Activated T-cell treated with anti-CD3 and anti-CD28 coated beads, Interleukin-2, amount 50 U/mL, for 24 hours (primary cell): Measurements from ENCODE around the gene KASH5.
A peak's percentile ranks its signal among the peaks of the same experiment; 100 is the strongest.
"Not testable (repeated sequence)": the region's sequence is repeated elsewhere in the genome, so short reads cannot be mapped to it uniquely, and the experiment has no call there.

ENCODE experiments used
- DNase-seq: peaks from one replicate; pipeline ENCODE4 v3.0.0-alpha.2; 2020
- H3K27ac Mint-ChIP-seq: 2 replicates; pipeline ENCODE4 v1.8.0; 2020; ENCODE audit warnings: mild to moderate bottlenecking, mixed read lengths
- H3K27me3 Mint-ChIP-seq: 2 replicates; pipeline ENCODE4 v1.8.0; 2020; ENCODE audit warnings: mixed read lengths
- H3K36me3 Mint-ChIP-seq: 2 replicates; pipeline ENCODE4 v1.8.0; 2020; ENCODE audit warnings: low read depth, mixed read lengths
- H3K4me1 Mint-ChIP-seq: 2 replicates; pipeline ENCODE4 v1.8.0; 2020; ENCODE audit warnings: low read depth, mixed read lengths
- H3K4me3 Mint-ChIP-seq: 2 replicates; pipeline ENCODE4 v1.8.0; 2020; ENCODE audit warnings: mild to moderate bottlenecking, moderate library complexity, mixed read lengths
- H3K9me3 Mint-ChIP-seq: 2 replicates; pipeline ENCODE4 v1.8.0; 2020; ENCODE audit warnings: mixed read lengths

KASH5 gene

DNA sequence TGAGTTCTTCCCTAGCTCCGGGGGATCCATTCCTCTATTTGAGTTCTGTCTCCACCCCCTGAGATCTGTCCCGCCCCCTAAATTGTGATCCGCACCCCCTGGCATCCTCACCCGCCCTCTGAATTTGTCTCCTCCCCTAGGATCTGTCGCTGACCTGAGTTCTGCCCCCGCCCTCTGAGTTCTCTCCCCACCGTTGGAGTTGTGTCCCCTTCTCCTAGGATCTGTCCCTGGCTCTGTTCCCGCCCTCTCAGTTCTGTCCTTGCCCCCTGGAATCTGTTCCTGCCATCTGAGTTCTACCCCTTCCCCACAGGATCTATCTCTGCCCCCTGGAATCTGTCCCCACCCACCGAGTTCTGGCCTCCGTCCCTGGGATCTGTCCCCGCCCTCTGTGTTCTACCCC, 54.3 kb downstream of the KASH5 start:
- DNase-seq = no peak
- Mint-ChIP-seq H3K4me3 (peak overlapping the region; percentile 79), H3K36me3 (peaks cover 16% of the 10 kb centered on the region), H3K27ac (no peak overlapping the region), H3K9me3 (no peaks in the 10 kb centered on the region), H3K4me1 (peaks cover 33% of the 10 kb centered on the region), H3K27me3 (peaks cover 51% of the 10 kb centered on the region)

DNA sequence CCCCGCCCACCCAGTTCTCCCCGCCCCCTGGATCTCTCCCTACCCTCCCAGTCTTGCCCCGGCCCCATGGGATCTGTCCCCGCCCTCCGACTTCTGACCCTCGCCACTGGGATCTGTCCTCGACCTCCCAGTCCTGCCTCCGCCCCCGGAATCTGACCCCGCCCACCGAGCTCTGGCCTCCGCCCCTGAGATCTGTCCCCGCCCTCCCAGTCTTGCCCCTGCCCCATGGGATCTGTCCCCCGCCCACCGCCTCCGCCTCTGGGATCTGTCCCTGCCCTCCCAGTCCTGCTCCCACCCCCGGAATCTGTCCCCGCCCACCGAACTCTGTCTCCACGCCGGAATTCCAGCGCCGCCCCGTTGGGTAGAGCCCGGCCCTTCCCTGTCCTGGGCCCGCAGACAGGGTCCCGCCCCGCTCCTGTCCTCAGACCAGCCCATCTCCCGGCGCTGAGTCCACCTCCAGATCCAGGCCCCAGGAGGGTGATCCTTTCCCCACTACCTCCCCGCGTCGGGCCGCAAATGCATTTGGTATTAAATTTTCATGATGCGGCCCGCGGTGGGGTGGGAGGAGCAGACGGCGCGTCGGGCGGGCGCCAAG, 54.8 kb downstream of the KASH5 start:
- Mint-ChIP-seq H3K4me3 (peak overlapping the region; percentile 79), H3K4me1 (peaks cover 36% of the 10 kb centered on the region), H3K9me3 (no peaks in the 10 kb centered on the region), H3K27ac (peak overlapping the region; percentile 94), H3K27me3 (peaks cover 45% of the 10 kb centered on the region), H3K36me3 (peaks cover 21% of the 10 kb centered on the region)
- peak; percentile 70 for DNase-seq

DNA sequence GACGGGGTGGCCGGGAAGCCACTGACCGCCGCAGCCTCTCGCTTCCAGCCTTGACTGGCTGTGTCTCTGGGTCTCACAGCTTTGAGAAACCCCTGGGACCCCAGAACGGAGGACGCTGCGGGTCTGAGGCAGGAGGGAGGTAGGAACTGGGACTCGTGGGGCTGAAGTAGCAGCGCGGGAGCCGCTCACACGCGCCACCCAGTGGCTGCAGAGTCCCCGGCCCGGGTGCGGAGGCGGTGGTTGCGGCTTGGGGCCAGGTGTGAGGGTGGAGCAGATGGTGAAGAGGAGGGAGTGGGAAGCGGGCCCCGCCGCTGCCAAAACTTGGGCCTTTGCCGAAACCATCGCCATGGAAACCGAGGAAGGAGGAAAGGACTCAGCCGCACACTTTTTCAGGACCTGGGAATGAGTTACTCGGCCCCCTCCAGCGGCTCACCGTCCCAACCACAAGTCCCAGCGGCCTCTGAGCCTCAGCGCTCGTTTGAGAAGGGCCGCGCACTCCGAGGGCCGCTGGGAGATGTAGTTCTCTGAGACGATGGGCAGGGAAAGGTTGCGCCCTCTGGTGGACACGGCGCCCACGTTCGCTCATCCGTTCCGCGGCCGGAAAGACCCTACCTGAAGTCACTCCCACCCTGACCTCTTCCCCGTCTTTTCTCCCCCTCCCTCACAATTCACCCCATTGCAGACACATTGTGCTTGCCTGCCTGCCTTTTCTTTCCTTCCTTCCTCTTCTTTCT, 55.5 kb downstream of the KASH5 start:
- Mint-ChIP-seq H3K27me3 (peaks cover 39% of the 10 kb centered on the region), H3K36me3 (peaks cover 27% of the 10 kb centered on the region), H3K27ac (peak overlapping the region; percentile 94), H3K9me3 (no peaks in the 10 kb centered on the region), H3K4me3 (peak overlapping the region; percentile 79), H3K4me1 (peaks cover 42% of the 10 kb centered on the region)
- DNase-seq = peak; percentile 97

DNA sequence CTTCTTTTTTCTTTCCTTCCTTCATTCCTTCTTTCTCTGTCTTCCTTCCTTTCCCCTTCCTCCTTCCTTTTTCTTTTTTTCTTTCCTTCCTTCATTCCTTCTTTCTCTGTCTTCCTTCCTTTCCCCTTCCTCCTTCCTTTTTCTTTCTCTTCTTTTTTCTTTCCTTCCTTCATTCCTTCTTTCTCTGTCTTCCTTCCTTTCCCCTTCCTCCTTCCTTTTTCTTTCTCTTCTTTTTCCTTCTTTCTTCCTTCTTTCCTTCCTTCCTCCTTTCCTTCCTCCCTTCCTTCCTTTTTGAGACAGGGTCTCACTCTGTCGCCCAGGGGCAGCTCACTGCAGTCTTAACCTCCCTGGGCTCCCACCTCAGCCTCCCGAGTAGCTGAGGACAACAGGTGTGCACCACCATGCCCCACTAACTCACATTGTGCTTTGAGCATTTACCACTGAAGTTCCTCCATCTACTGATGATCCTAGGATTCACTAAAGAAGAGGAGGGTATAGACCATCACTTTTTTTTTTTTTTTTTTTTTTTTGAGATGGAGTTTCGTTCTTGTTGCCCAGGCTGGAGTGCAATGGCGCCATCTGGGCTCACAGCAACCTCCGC, 56.2 kb downstream of the KASH5 start:
- Mint-ChIP-seq H3K27me3 (peaks cover 34% of the 10 kb centered on the region), H3K36me3 (peaks cover 34% of the 10 kb centered on the region), H3K27ac (peak overlapping the region; percentile 94), H3K4me3 (peak overlapping the region; percentile 79), H3K4me1 (peaks cover 47% of the 10 kb centered on the region)
- H3K9me3 Mint-ChIP-seq, DNase-seq: not testable (repeated sequence)

DNA sequence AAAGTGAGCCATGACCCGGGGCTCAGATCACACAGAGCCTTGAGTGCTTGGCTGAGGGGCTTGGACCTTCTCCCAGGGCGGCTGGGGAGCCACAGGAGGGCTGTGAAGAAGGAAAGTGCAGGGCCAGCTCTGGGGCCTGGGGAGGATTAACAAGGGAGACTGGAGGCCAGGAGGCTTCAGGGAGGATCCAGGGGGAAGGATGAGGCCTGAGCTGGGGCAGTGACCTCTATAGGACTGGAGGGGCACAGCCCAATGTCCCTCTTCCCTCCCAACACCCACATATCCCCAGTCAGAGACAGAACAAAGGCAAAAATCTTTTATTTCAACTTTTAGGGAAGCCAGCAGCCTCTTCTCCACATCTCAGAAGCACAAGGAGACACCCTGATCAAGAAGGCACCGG, 57.9 kb downstream of the KASH5 start:
- Mint-ChIP-seq H3K4me1 (peaks cover 55% of the 10 kb centered on the region), H3K36me3 (peaks cover 51% of the 10 kb centered on the region), H3K27ac (no peak overlapping the region), H3K27me3 (peaks cover 16% of the 10 kb centered on the region), H3K4me3 (no peak overlapping the region), H3K9me3 (no peaks in the 10 kb centered on the region)
- DNase-seq = no peak

DNA sequence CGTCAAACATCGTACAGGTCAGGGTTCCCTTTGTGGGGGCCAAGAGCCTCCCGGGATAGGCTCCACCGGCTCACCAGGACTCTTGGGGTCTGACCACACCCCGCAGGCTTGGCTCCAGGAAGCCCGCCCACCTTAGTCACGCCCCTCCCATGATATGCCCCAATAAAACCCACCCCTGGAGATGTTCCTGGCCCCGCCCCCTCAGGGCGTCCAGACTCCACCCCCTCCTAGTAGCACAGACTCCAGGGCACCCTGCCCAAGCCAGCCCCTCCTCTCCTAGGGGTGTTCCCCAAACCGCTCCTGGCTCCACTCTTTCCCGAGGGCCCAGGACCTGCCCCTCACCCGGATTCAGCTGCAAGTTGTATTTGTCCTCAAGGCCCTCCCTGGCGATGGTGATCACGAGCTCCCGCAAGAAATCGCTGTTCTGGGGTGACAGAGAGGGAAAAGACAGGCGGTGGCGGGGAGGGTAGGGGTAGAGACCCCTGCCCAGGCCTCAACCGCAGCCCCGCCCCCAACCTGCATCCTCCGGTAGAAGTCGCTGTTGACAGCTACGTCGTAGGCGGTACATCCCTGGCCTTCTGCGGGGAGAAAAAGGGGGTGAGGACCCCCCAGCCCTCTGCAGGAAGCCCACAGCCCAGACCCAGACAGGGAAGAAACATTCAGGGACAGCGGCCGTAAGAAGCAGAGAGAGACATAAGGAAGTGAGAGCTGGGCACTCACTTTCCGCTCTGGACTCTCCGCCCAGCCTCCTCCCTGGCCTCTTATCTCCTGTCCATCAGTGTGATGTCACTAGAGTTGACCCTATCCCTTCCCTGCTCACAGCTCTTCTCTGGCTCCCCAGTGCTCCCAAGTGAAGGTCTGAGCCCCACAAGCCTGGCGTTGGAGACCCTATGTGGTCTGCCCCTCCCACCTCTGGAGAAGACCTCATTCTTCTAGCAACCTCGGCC, 59.7 kb downstream of the KASH5 start:
- peaks cover 53% of the 10 kb centered on the region for H3K4me1 Mint-ChIP-seq
- no peak for DNase-seq
- no peaks in the 10 kb centered on the region for H3K9me3 Mint-ChIP-seq
- H3K27ac Mint-ChIP-seq = peak overlapping the region; percentile 48
- H3K36me3 Mint-ChIP-seq = peaks cover 58% of the 10 kb centered on the region
- no peak overlapping the region for H3K4me3 Mint-ChIP-seq
- peaks cover under 1% of the 10 kb centered on the region for H3K27me3 Mint-ChIP-seq

DNA sequence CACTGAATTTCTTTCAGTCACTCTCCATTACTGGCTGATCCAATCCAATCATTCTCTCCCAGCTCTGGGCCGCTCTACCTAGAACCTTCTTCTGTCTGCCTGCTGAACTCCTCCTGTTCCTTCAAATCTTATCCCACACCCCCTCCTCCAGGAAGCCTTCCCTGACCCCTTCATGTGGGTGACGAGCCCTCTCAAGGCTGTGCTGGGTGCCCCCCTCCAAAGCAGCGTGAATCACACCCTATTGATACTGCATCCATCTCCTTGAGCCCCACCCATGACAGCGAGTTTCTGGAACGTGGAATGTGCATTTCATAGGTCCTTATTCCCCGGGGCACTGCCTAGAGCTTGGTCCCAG, 60.4 kb downstream of the KASH5 start:
- H3K36me3 Mint-ChIP-seq = peaks cover 62% of the 10 kb centered on the region
- DNase-seq = no peak
- no peak overlapping the region for H3K4me3 Mint-ChIP-seq
- H3K9me3 Mint-ChIP-seq = no peaks in the 10 kb centered on the region
- peak overlapping the region; percentile 48 for H3K27ac Mint-ChIP-seq
- H3K27me3 Mint-ChIP-seq = no peaks in the 10 kb centered on the region
- peaks cover 53% of the 10 kb centered on the region for H3K4me1 Mint-ChIP-seq

DNA sequence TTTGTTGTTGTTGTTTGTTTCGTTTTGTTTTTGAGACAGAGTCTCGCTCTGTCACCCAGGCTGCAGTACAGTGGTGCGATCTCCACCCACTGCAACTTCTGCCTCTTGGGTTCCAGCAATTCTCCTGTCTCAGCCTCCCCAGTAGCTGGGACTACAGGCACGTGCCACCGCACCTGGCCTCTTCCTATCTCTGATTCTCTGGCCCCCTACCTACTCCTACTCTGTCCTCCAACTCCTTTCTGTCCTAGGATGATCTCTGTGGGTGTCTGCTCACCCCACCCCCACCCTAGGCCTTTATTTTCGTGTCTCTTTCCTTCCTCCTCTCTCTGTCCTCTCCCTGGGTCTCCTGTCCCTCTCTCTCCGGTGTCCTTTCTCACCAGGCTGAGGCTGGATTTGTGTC, 62.4 kb downstream of the KASH5 start:
- H3K4me3 Mint-ChIP-seq = peak overlapping the region; percentile 99
- no peaks in the 10 kb centered on the region for H3K9me3 Mint-ChIP-seq
- H3K27ac Mint-ChIP-seq = peak overlapping the region; percentile 99
- peaks cover 74% of the 10 kb centered on the region for H3K36me3 Mint-ChIP-seq
- H3K4me1 Mint-ChIP-seq = peaks cover 57% of the 10 kb centered on the region
- H3K27me3 Mint-ChIP-seq = no peaks in the 10 kb centered on the region
- DNase-seq = no peak

DNA sequence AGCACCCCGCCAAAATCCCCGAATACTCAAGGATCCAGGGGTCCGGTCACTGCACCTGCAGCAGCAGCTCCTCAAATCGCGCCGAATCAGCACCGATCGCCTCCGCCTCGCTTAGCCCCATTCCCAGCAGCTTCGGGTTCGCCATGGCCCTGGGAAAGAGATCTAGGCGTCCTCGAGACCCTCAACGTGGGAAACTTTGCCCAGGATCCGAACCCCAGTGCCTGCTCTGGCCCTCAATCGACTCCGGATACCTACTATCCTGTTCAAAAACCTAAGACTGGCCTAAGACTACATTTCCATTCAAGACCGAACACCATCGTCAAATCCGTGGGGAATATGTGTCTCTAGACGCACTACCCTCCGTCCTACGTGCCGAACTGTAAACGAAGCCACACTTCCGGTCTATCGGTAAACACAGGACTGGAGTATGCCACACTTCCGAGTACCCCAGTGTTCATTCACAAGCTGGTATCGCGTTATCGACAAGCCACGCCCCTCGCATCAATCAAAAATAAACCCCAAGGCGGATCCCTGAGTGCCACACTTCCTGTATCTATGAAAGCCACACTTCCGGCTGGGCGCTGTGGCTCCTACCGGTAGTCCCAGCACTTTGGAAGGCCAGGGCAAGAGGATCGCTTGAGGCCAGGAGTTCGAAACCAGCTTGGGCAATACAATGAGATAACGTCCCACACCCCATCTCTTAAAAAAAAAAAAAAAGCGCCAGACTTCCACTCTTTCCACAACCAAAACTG, 63.6 kb downstream of the KASH5 start, which contains the start of gene PIH1D1:
Gene PIH1D1, minus strand, starts transcription at position 385 of the 752 bp plus-strand sequence. Its CDS starts 240 bp downstream, at position 145.
- no peaks in the 10 kb centered on the region for H3K27me3 Mint-ChIP-seq
- H3K4me1 Mint-ChIP-seq = peaks cover 65% of the 10 kb centered on the region
- H3K36me3 Mint-ChIP-seq = peaks cover 76% of the 10 kb centered on the region
- no peaks in the 10 kb centered on the region for H3K9me3 Mint-ChIP-seq
- peak within 1 kb of the TSS; percentile 99 for H3K4me3 Mint-ChIP-seq
- DNase-seq = peak; percentile 91
- peak within 1 kb of the TSS; percentile 99 for H3K27ac Mint-ChIP-seq

DNA sequence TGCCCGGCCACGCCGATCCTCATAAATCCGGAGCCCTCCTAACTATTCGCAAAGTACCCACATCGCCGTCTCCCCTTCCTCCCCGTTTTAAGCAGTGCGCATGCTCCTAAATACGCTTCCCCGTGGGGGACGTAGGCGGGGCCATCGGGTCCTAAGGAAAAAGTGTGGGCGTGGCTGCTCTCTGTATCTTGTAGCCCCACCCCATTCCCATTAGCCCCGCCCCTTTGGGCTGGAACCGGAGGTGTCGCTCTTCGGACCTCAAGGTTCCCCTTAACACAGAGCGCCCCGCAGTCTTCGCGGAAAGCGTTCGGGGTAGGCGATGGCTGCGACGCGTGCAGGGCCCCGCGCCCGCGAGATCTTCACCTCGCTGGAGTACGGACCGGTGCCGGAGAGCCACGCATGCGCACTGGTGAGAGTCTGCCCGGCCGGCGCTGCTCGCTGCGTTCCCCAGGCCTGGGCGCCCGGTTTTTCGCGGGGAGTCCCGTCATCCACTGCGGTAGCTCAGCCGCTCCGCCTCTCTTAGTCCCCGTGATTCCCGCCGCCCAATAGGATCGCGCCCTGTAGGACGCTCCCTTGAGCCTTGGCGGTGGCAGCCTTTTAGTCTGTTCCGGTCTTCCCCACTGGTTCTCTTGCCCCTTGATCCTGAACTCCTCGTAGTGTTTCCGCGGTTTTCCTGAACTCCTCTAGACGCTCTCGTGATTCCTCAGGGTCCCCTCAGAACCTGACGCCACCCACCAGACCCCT, 65.1 kb downstream of the KASH5 start, which contains the start of gene ALDH16A1:
Gene ALDH16A1, plus strand, starts transcription at position 213 of the 744 bp plus-strand sequence. Its CDS starts 107 bp downstream, at position 320.
- Mint-ChIP-seq H3K4me1 (peaks cover 66% of the 10 kb centered on the region), H3K36me3 (peaks cover 71% of the 10 kb centered on the region), H3K27me3 (no peaks in the 10 kb centered on the region), H3K4me3 (peak within 1 kb of the TSS; percentile 99), H3K9me3 (no peaks in the 10 kb centered on the region), H3K27ac (peak within 1 kb of the TSS; percentile 99)
- peak; percentile 98 for DNase-seq

DNA sequence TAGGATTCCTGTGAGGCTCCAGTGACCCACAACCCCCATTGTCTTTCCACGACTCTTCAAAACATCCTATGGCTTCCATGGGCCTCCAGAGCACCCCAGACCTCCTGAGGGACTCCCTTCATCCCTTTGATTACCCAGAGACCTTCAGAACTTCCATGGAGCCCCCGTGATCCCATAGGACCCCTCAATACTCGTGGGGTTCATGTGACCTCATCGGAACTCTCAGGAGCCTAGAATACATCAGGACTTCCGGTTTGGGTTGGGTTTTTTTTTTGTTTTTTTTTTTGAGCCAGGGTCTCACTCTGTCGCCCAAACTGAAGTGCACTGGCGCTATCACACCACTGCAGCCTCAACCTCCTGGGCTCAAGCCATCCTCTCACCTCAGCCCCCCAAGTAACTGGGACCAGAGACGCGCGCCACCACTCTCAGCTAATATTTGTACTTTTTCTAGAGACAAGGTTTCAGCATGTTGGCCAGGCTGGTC, 65.8 kb downstream of the KASH5 start:
- H3K36me3 Mint-ChIP-seq = peaks cover 66% of the 10 kb centered on the region
- no peaks in the 10 kb centered on the region for H3K9me3 Mint-ChIP-seq
- H3K27ac Mint-ChIP-seq = peak overlapping the region; percentile 99
- peak overlapping the region; percentile 99 for H3K4me3 Mint-ChIP-seq
- H3K4me1 Mint-ChIP-seq = peaks cover 61% of the 10 kb centered on the region
- no peak for DNase-seq
- H3K27me3 Mint-ChIP-seq = no peaks in the 10 kb centered on the region

DNA sequence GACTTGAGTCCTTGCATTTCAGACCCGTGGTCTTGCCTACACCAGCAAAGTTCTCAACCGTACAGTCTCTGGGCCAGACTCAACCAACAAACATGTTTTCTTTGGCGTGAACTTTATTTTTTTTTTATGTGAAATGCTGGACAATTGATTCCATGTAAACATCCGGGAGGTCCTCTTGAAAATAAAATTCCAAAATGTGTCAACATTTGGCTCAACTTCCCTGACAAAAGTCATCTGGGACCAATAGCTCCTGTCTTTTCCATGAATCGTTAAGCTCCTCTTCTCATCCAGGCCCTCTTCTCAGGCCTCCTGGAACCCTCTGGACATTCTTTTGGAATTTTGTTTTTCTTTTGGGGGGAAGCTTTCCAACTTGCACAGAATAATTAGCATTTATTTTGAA, 67.7 kb downstream of the KASH5 start:
- peaks cover 65% of the 10 kb centered on the region for H3K36me3 Mint-ChIP-seq
- H3K27ac Mint-ChIP-seq = no peak overlapping the region
- DNase-seq = no peak
- H3K4me1 Mint-ChIP-seq = peaks cover 46% of the 10 kb centered on the region
- no peaks in the 10 kb centered on the region for H3K9me3 Mint-ChIP-seq
- H3K27me3 Mint-ChIP-seq = no peaks in the 10 kb centered on the region
- H3K4me3 Mint-ChIP-seq = no peak overlapping the region

DNA sequence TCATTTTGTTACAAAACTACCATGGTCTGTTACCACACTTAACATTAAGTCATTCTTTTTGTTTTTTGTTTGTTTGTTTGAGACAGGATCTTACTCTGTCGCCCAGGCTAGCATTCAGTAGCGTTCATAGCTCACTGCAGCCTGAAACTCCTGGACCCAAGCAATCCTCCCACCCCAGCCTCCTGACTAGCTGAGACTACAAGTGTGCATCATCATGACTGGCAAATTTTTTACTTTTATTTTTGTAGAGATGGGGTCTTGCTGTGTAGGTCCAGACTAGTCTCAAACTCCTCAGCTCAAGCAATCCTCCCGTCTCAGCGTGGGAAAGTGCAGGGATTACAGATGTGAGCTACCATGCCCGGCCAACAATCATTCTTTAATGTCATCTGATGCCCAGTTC, 68.3 kb downstream of the KASH5 start:
- Mint-ChIP-seq H3K9me3 (no peaks in the 10 kb centered on the region), H3K27me3 (no peaks in the 10 kb centered on the region), H3K36me3 (peaks cover 63% of the 10 kb centered on the region), H3K4me1 (peaks cover 43% of the 10 kb centered on the region), H3K27ac (peak overlapping the region; percentile 68), H3K4me3 (no peak overlapping the region)
- no peak for DNase-seq
